ENCODE results near the gene GDPD5.

DNA sequence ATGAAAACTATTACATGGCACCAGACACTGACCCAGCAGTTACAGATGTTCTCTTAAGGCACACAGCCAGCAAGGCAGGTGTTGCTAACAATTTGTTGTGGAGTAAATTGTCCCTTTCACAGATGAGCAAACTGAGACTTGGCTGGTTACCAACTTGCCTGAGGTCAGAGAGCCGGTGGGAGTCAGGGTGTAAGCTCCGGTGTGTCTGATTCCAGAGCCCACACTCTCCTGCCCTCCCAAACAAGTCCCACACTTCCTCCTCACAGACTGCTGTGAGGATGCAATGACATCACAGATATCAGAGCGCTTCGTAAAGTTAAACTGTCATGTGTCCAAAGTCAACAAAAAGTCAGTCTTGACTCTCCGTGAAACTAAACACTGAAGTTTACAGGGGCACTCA is 12.5 kb downstream of the GDPD5 start:
- no peak for TF ChIP-seq EZH2phosphoT487 (IDR thresholded peaks at IDR 0.05; ENCODE audit: borderline replicate concordance, low read depth, low read length)
- TF ChIP-seq, protein P1, sequence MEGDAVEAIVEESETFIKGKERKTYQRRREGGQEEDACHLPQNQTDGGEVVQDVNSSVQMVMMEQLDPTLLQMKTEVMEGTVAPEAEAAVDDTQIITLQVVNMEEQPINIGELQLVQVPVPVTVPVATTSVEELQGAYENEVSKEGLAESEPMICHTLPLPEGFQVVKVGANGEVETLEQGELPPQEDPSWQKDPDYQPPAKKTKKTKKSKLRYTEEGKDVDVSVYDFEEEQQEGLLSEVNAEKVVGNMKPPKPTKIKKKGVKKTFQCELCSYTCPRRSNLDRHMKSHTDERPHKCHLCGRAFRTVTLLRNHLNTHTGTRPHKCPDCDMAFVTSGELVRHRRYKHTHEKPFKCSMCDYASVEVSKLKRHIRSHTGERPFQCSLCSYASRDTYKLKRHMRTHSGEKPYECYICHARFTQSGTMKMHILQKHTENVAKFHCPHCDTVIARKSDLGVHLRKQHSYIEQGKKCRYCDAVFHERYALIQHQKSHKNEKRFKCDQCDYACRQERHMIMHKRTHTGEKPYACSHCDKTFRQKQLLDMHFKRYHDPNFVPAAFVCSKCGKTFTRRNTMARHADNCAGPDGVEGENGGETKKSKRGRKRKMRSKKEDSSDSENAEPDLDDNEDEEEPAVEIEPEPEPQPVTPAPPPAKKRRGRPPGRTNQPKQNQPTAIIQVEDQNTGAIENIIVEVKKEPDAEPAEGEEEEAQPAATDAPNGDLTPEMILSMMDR (conservative IDR thresholded peaks at IDR 0.05; ENCODE audit: low read length) = no peak
